ENCODE data around the gene YY1.

- TF ChIP-seq CTCF (IDR thresholded peaks at IDR 0.05 in 8 of 11, conservative IDR thresholded peaks at IDR 0.05 in 3 of 11): no peak
- no peak for TF ChIP-seq POLR2A (IDR thresholded peaks at IDR 0.05)
Observed at GRCh38 chr14:100222224-100223093, 16.5 kb upstream of the YY1 start.
